ENCODE measurements around the gene MAGEA1.

Gene MAGEA1

DNA sequence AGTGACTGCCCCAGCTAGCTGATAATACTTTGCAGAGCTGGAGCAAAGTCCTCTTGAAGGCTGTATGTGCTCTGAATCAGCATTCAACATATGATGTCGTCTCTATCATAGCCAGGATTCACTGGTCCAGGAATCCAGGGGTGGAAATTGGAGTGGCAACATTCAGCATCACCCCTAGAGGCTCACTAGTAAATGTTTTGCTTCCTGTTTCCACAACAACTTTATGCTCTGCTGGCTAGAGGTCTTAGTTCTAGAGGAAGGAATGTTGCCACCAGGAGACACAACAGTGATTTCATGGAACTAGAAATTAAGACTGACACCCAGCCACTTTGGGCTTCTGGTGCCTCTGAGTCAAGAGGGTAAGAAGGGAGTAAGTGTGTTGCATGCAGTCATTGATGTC is 11.3 kb downstream of the MAGEA1 start:
- no peaks in the 10 kb centered on the region for H3K9me3 ChIP-seq (replicated peaks; ENCODE audit: low read length)
- H3K4me3 ChIP-seq (ENCODE audit: low read length), result no peak overlapping the region
- H3K4me2 ChIP-seq (ENCODE audit: low read length), result no peak overlapping the region
- H3K36me3 ChIP-seq (ENCODE audit: insufficient read depth, low read length), result no peaks in the 10 kb centered on the region
- H3K9ac ChIP-seq (ENCODE audit: low read depth, low read length), result no peak overlapping the region
- no peaks in the 10 kb centered on the region for H3K4me1 ChIP-seq (ENCODE audit: control insufficient read depth, insufficient read depth, low read length)
- H3K27me3 ChIP-seq (ENCODE audit: control insufficient read depth, insufficient read depth, low read length), result peaks cover 9% of the 10 kb centered on the region

DNA sequence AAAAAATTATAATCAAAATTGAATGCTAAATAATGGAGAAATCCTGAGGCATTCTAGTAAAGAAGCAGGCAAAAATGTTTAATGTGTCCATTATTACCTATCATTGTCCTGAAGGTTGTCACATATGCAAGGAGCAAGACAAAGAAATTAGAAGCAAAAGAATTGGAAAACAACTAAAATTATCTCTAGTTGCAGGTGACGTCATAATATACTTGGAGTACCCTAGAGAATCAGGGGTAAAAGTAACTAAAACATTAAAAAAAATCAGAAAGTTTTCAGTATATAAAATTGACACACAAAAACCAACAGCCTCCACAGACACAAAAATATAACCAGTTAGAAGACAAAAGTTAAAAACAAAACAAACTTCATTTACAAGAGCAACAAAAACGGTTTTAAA is 21.4 kb downstream of the MAGEA1 start:
- Histone ChIP-seq H3K36me3 (ENCODE audit: insufficient read depth, low read length) (no peaks in the 10 kb centered on the region), H3K27me3 (ENCODE audit: control insufficient read depth, insufficient read depth, low read length) (no peaks in the 10 kb centered on the region), H3K4me3 (ENCODE audit: low read length) (no peak overlapping the region), H3K9me3 (replicated peaks; ENCODE audit: low read length) (peaks cover 6% of the 10 kb centered on the region), H3K4me1 (ENCODE audit: control insufficient read depth, insufficient read depth, low read length) (no peaks in the 10 kb centered on the region), H3K4me2 (ENCODE audit: low read length) (no peak overlapping the region), H3K9ac (ENCODE audit: low read depth, low read length) (no peak overlapping the region)

DNA sequence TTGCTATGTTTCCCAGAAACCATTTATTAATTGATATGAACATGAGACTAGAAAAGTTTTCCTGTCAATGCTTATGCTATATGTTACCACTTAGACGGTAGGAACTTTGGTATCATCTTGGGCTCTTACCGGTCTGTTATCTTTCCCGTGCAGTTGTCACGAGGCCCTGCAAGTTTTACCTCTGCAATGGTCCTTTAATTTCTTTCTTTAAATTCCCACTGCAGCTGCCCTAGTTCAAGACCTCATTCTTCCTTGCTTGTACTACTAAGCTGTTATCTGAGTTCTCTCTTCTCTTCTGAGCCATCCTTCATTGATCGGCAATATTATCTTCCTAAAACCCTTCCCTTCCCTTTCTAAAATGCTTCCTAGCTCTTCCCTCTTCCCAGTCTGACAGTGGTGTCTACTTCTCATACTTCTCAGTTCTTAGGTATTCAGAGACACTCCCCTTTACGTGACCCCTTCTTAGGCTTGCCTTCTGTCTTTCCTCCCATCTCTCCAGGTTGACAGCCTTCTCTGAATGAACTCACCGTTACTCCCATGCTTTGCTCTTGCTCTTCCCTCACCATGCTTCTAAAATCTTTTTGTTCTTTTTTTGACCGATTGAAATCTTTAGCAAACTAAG is 27.5 kb downstream of the MAGEA1 start:
- H3K9me3 ChIP-seq (replicated peaks; ENCODE audit: low read length), result no peaks in the 10 kb centered on the region
- H3K36me3 ChIP-seq (ENCODE audit: insufficient read depth, low read length), result no peaks in the 10 kb centered on the region
- peaks cover 25% of the 10 kb centered on the region for H3K4me1 ChIP-seq (ENCODE audit: control insufficient read depth, insufficient read depth, low read length)
- no peaks in the 10 kb centered on the region for H3K27me3 ChIP-seq (ENCODE audit: control insufficient read depth, insufficient read depth, low read length)
- no peak overlapping the region for H3K4me2 ChIP-seq (ENCODE audit: low read length)
- H3K9ac ChIP-seq (ENCODE audit: low read depth, low read length), result no peak overlapping the region
- H3K4me3 ChIP-seq (ENCODE audit: low read length), result no peak overlapping the region

DNA sequence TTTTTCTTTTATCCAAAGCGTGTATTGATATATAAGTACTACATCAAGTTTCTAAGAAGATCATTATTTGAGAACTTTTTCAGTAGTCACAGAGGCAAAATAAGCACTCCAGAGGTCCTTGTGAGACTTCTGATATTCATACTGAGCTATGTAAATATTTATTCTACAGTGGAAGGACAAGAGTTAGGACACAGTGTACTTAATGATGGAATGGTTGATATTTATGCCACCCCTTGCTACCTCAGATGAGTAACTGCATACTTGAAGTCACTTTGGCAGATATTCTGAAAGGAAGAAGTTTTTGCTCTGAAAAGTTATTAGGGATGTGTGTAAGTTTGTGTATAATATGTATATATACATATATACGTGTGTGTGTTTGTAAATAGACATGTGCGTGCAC is 30.3 kb downstream of the MAGEA1 start:
- Histone ChIP-seq H3K9me3 (replicated peaks; ENCODE audit: low read length) (no peaks in the 10 kb centered on the region), H3K4me2 (ENCODE audit: low read length) (peak overlapping the region; percentile 22), H3K9ac (ENCODE audit: low read depth, low read length) (peak overlapping the region; percentile 45), H3K4me3 (ENCODE audit: low read length) (no peak overlapping the region), H3K4me1 (ENCODE audit: control insufficient read depth, insufficient read depth, low read length) (peaks cover 25% of the 10 kb centered on the region), H3K27me3 (ENCODE audit: control insufficient read depth, insufficient read depth, low read length) (no peaks in the 10 kb centered on the region), H3K36me3 (ENCODE audit: insufficient read depth, low read length) (no peaks in the 10 kb centered on the region)

DNA sequence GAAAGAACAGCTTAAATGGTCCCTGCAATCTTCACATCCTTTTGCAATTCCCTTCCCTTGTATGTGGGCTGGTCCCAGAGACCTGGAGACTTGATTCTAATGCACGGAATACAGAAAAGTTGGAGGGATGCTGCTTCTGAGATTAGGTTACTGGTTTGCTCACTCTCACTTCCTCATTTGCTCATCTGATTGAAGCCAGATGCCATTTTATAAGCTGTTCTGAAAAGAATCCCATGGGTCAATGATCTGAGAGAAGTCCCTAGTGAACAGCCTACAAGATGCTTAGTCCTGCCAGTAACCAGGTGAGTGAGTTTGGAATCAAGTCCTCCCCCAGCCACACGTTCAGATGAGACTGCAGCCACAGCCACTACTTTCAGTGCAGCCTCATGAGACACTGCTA is 35.9 kb downstream of the MAGEA1 start:
- Histone ChIP-seq H3K9ac (ENCODE audit: low read depth, low read length) (no peak overlapping the region), H3K4me1 (ENCODE audit: control insufficient read depth, insufficient read depth, low read length) (peaks cover 5% of the 10 kb centered on the region), H3K27me3 (ENCODE audit: control insufficient read depth, insufficient read depth, low read length) (no peaks in the 10 kb centered on the region), H3K4me3 (ENCODE audit: low read length) (no peak overlapping the region), H3K9me3 (replicated peaks; ENCODE audit: low read length) (no peaks in the 10 kb centered on the region), H3K36me3 (ENCODE audit: insufficient read depth, low read length) (no peaks in the 10 kb centered on the region), H3K4me2 (ENCODE audit: low read length) (no peak overlapping the region)

DNA sequence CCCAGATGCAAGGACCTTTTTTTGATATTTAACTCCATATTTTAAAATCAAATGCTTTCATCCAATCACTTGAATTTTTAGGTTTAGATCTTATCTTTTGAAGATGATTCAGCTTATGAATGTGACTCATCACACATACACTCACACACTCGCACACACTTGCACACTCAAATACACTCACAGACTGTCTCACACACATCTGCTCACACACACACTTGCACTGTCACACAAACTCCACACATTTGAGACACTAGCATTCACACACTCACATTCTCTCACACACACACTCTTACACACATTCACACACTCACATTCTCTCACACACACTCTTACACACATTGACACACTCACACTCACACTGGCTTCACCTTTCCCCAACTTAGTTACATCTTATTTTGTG is 37.8 kb downstream of the MAGEA1 start:
- Histone ChIP-seq H3K4me3 (ENCODE audit: low read length) (no peak overlapping the region), H3K4me1 (ENCODE audit: control insufficient read depth, insufficient read depth, low read length) (no peaks in the 10 kb centered on the region), H3K9ac (ENCODE audit: low read depth, low read length) (no peak overlapping the region)

DNA sequence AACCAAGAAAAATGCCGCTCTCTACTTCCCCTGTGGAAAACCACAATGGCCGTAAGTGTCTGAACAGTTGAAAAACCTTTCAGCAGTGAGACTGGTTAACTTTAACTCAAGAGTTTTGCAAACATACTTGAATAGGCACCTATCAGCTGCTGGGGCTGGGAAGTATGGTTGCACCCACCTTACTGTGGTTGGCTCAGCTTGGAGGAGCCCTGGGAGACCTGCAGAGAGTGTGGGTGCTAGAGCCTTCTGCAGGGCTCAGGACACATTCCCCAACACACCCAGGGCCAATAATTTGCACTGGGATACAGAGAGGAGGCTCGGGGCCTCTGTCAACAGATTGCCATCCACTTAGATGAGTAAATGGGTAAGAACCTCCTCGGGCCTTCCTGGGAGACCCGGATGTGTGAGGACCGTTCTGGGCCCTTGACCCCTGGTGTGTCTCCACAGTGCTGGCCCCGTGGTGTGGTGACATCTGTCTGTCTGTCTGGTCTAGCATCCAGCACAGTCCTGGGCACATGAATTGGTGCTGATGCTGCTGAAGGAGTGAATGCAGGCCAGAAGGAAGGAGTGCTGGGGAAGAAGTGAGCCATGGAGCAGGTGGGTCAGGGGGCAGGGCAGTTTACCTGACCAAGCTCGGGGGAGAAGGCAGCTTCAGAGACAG is 46.5 kb downstream of the MAGEA1 start:
- H3K4me1 ChIP-seq (ENCODE audit: control insufficient read depth, insufficient read depth, low read length), result no peaks in the 10 kb centered on the region
- H3K27me3 ChIP-seq (ENCODE audit: control insufficient read depth, insufficient read depth, low read length), result peaks cover 10% of the 10 kb centered on the region
- peaks cover 5% of the 10 kb centered on the region for H3K9me3 ChIP-seq (replicated peaks; ENCODE audit: low read length)
- no peak overlapping the region for H3K4me3 ChIP-seq (ENCODE audit: low read length)
- no peak overlapping the region for H3K9ac ChIP-seq (ENCODE audit: low read depth, low read length)
- no peak overlapping the region for H3K4me2 ChIP-seq (ENCODE audit: low read length)
- no peaks in the 10 kb centered on the region for H3K36me3 ChIP-seq (ENCODE audit: insufficient read depth, low read length)

More for the DNA sequence above, 37.8 kb downstream of the MAGEA1 start:
- Histone ChIP-seq H3K9me3 (replicated peaks; ENCODE audit: low read length) (no peaks in the 10 kb centered on the region), H3K36me3 (ENCODE audit: insufficient read depth, low read length) (no peaks in the 10 kb centered on the region), H3K27me3 (ENCODE audit: control insufficient read depth, insufficient read depth, low read length) (no peaks in the 10 kb centered on the region), H3K4me2 (ENCODE audit: low read length) (no peak overlapping the region)

DNA sequence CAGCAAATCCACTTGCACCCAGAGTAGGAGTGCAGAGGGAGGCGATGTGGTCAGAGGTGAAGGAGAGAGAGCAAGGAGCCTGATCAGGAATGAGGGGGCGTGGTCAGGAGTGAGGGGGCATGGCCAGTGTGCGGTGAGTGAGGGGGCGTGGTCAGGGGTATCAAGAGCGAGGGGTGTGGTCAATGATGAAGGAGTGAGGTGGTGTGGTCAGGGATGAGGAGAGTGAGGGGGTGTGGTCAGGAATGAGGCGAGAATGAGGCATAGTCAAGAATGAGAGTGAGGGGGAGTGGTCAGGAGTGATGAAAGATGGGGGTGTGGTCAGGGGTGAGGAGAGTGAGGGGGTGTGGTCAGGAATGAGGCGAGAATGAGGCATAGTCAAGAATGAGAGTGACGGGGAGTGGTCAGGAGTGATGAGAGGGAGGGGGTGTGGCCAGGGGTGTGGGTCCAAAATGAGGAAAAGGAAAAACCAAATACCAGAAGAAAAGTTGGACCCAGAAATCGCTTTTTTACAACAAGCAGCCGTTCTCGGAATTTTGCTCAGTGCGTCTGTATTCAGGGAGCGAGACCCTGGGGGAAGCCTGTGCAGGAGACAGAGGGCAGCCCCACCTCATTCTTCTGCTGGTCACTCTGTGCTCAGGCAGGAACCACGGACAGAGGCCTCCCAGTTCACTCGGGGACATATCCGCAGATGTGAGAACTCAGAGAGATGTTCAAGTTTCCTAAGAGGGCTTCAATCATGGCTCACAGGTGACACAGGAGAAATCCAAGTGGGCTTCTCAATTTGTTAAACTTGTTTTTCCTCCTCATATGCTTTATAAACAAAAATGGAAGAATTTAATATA is 47.5 kb downstream of the MAGEA1 start:
- H3K4me2 ChIP-seq (ENCODE audit: low read length), result peak overlapping the region; percentile 71
- no peaks in the 10 kb centered on the region for H3K36me3 ChIP-seq (ENCODE audit: insufficient read depth, low read length)
- H3K4me1 ChIP-seq (ENCODE audit: control insufficient read depth, insufficient read depth, low read length), result no peaks in the 10 kb centered on the region
- H3K9ac ChIP-seq (ENCODE audit: low read depth, low read length), result no peak overlapping the region
- H3K9me3 ChIP-seq (replicated peaks; ENCODE audit: low read length), result peaks cover 5% of the 10 kb centered on the region
- peak overlapping the region; percentile 49 for H3K4me3 ChIP-seq (ENCODE audit: low read length)
- peaks cover 12% of the 10 kb centered on the region for H3K27me3 ChIP-seq (ENCODE audit: control insufficient read depth, insufficient read depth, low read length)
